BE2C (cell line): ENCODE data around the gene BNIPL.

Source experiments
- DNase-seq: peaks from one replicate; pipeline ENCODE4 v3.0.0-alpha.2; 2020
- H3K27me3 ChIP-seq: fragments of 250-450 bp; sonication (Bioruptor Pico); 2 replicates; pipeline ENCODE4 v1.5.1; 2020; ENCODE audit warnings: mild to moderate bottlenecking
- H3K36me3 ChIP-seq: fragments of 250-450 bp; sonication (Bioruptor Pico); 2 replicates; pipeline ENCODE4 v1.5.1; 2020; ENCODE audit warnings: mild to moderate bottlenecking
- H3K4me1 ChIP-seq: fragments of 250-450 bp; sonication (Bioruptor Pico); 2 replicates; pipeline ENCODE4 v1.5.1; 2020
- H3K4me3 ChIP-seq: 2 replicates; pipeline ENCODE4 v1.5.1; 2011; ENCODE audit warnings: low read depth, low read length
- H3K9me3 ChIP-seq: fragments of 250-450 bp; sonication (Bioruptor Pico); 2 replicates; pipeline ENCODE4 v1.5.1; 2020
- CTCF ChIP-seq: IDR thresholded peaks from 2 replicates; pipeline ENCODE4 v1.5.1; 2012; ENCODE audit warnings: mild to moderate bottlenecking, low read depth, low read length

Gene BNIPL

GRCh38 chr1:151037032-151037431 lies 646 bp downstream of the BNIPL start:
- H3K4me3 ChIP-seq = no peak overlapping the region
- DNase-seq = no peak
- no peaks in the 10 kb centered on the region; the same call in 1 of the 2 replicates for H3K36me3 ChIP-seq
- no peaks in the 10 kb centered on the region for H3K4me1 ChIP-seq
- no peaks in the 10 kb centered on the region; the same call in 1 of the 2 replicates for H3K9me3 ChIP-seq
- no peak for TF ChIP-seq CTCF
- H3K27me3 ChIP-seq = no peaks in the 10 kb centered on the region

DNA sequence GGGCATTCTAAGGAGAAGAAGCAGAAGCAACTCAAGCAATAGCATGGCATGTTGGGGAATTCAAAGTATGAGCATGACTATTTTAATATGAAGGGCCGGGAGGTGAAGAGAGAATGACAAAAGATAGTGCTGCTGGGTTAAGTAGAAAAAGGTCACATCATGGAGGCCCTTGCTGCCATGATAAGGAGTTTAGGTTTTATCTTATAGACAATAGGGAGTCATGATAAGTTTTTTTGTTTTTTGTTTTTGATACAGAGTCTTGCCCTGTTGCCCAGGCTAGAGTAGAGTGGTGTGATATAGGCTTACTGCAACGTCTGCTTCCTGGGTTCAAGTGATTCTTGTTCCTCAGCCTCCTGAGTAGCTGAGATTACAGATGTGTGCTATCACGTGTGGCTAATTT lies 3.1 kb downstream of the BNIPL start:
- Histone ChIP-seq H3K36me3 (no peaks in the 10 kb centered on the region; the same call in 1 of the 2 replicates), H3K9me3 (no peaks in the 10 kb centered on the region; the same call in 1 of the 2 replicates)
- TF ChIP-seq CTCF = no peak

DNA sequence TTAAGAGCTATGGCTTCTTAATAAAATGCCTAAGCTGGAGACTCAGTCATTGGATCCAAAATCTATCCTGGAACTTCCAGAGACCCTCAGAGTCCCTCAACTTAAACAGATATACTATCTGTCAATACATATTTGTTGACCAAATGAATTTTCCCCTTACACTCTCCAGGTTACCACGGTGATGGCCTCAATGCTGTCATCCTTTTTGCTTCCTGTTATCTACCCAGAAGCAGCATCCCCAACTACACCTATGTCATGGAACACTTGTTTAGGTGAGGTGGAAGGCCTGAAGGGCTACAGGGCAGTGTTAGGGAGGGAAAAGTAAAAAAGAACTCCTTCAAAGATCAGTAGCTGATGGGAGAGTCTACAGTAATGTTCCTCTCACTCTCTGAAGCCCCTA lies 6.8 kb downstream of the BNIPL start:
- Histone ChIP-seq H3K27me3 (no peaks in the 10 kb centered on the region), H3K4me1 (no peaks in the 10 kb centered on the region), H3K36me3 (no peaks in the 10 kb centered on the region), H3K4me3 (no peak overlapping the region), H3K9me3 (no peaks in the 10 kb centered on the region; the same call in 1 of the 2 replicates)
- TF ChIP-seq CTCF = no peak
- DNase-seq = no peak

More for the DNA sequence above, 3.1 kb downstream of the BNIPL start:
- Histone ChIP-seq H3K4me3 (no peak overlapping the region), H3K4me1 (no peaks in the 10 kb centered on the region), H3K27me3 (no peaks in the 10 kb centered on the region)
- DNase-seq = no peak

GRCh38 chr1:151047591-151047924 lies 11.2 kb downstream of the BNIPL start, which contains the start of gene C1orf56:
TSS of gene C1orf56 (plus strand) at chr1:151047751. CDS start at chr1:151047848, 97 bp downstream.
- no peaks in the 10 kb centered on the region for H3K4me1 ChIP-seq
- TF ChIP-seq CTCF = no peak
- H3K27me3 ChIP-seq = no peaks in the 10 kb centered on the region
- H3K4me3 ChIP-seq = peak within 1 kb of the TSS; percentile 94
- no peaks in the 10 kb centered on the region for H3K9me3 ChIP-seq
- DNase-seq = peak; percentile 83
- H3K36me3 ChIP-seq = peaks cover 6% of the 10 kb centered on the region; the same call in 1 of the 2 replicates

DNA sequence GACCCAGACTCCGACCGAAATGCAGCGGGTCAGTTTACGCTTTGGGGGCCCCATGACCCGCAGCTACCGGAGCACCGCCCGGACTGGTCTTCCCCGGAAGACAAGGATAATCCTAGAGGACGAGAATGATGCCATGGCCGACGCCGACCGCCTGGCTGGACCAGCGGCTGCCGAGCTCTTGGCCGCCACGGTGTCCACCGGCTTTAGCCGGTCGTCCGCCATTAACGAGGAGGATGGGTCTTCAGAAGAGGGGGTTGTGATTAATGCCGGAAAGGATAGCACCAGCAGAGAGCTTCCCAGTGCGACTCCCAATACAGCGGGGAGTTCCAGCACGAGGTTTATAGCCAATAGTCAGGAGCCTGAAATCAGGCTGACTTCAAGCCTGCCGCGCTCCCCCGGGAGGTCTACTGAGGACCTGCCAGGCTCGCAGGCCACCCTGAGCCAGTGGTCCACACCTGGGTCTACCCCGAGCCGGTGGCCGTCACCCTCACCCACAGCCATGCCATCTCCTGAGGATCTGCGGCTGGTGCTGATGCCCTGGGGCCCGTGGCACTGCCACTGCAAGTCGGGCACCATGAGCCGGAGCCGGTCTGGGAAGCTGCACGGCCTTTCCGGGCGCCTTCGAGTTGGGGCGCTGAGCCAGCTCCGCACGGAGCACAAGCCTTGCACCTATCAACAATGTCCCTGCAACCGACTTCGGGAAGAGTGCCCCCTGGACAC lies 11.7 kb downstream of the BNIPL start:
- Histone ChIP-seq H3K9me3 (no peaks in the 10 kb centered on the region), H3K4me3 (peak overlapping the region; percentile 94), H3K27me3 (no peaks in the 10 kb centered on the region), H3K4me1 (no peaks in the 10 kb centered on the region), H3K36me3 (peaks cover 12% of the 10 kb centered on the region; the same call in 1 of the 2 replicates)
- peak; percentile 79 for DNase-seq
- peak; percentile 75 for TF ChIP-seq CTCF

DNA sequence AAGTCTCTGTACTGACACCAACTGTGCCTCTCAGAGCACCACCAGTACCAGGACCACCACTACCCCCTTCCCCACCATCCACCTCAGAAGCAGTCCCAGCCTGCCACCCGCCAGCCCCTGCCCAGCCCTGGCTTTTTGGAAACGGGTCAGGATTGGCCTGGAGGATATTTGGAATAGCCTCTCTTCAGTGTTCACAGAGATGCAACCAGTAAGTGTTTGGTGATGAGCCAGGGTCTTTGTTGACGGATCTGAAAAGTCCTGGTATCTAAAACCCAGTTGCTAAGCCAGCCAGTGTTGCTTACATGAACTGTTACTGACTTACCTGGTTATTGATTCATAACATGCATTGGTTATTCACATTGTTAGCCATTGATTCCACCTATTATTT lies 12.3 kb downstream of the BNIPL start:
- peaks cover 17% of the 10 kb centered on the region for H3K36me3 ChIP-seq
- H3K27me3 ChIP-seq = no peaks in the 10 kb centered on the region
- peak overlapping the region; percentile 94 for H3K4me3 ChIP-seq
- DNase-seq = no peak
- no peaks in the 10 kb centered on the region for H3K9me3 ChIP-seq
- no peak for TF ChIP-seq CTCF
- no peaks in the 10 kb centered on the region for H3K4me1 ChIP-seq
